COR-L47 (cell line): ENCODE data around the gene RRAGC.

Experiments used
- DNase-seq: peaks from one replicate; lab custom pipeline; 2025; lab: John Stamatoyannopoulos, UW

Gene RRAGC

GRCh38 chr1:38859561-38860453, at the start of gene RRAGC:
Gene RRAGC, minus strand, starts transcription at chr1:38859772. Its CDS starts 126 bp downstream, at chr1:38859646.
- peak; percentile 97 for DNase-seq

GRCh38 chr1:38908821-38909220, 49.2 kb upstream of the RRAGC start:
- no peak for DNase-seq

GRCh38 chr1:38905985-38906384, 46.4 kb upstream of the RRAGC start:
- DNase-seq, result no peak

GRCh38 chr1:38899560-38899959, 40.0 kb upstream of the RRAGC start:
- no peak for DNase-seq

GRCh38 chr1:38898653-38899230, 39.2 kb upstream of the RRAGC start:
- no peak for DNase-seq

- DNase-seq, result no peak
Observed at GRCh38 chr1:38896169-38896568, 36.6 kb upstream of the RRAGC start.

GRCh38 chr1:38892976-38893375, 33.4 kb upstream of the RRAGC start:
- no peak for DNase-seq

GRCh38 chr1:38891753-38892152, 32.2 kb upstream of the RRAGC start:
- DNase-seq, result no peak

- no peak for DNase-seq
Observed at GRCh38 chr1:38889589-38889988, 30.0 kb upstream of the RRAGC start.

- no peak for DNase-seq
Observed at GRCh38 chr1:38888423-38889333, 29.1 kb upstream of the RRAGC start.

GRCh38 chr1:38885092-38885491, 25.5 kb upstream of the RRAGC start:
- DNase-seq, result no peak

GRCh38 chr1:38881487-38881886, 21.9 kb upstream of the RRAGC start, which contains the start of gene GJA9:
Gene GJA9, minus strand, starts transcription at chr1:38881587. Its CDS starts 5,489 bp downstream, at chr1:38876098.
- DNase-seq, result no peak

GRCh38 chr1:38875811-38876210, 16.2 kb upstream of the RRAGC start:
- DNase-seq, result no peak

- peak; percentile 94 for DNase-seq
Observed at GRCh38 chr1:38873027-38873969, 13.7 kb upstream of the RRAGC start, which contains the start of gene MYCBP. Gene MYCBP, minus strand, starts transcription at chr1:38873348. Its CDS starts 43 bp downstream, at chr1:38873305.

GRCh38 chr1:38872401-38873026, 12.9 kb upstream of the RRAGC start:
- DNase-seq, result no peak

- DNase-seq, result no peak
Observed at GRCh38 chr1:38870996-38871395, 11.4 kb upstream of the RRAGC start.

- no peak for DNase-seq
Observed at GRCh38 chr1:38867208-38867607, 7.6 kb upstream of the RRAGC start.

- no peak for DNase-seq
Observed at GRCh38 chr1:38865112-38865715, 5.6 kb upstream of the RRAGC start.

GRCh38 chr1:38860454-38860795, 853 bp upstream of the RRAGC start:
- DNase-seq, result no peak
